SK-N-MC (cell line): Measurements from ENCODE around the gene GDPD4.

Source experiments
- EZH2 ChIP-seq: fragments of 200-600 bp; sonication (generic); IDR thresholded peaks from one replicate; pipeline ENCODE4 v1.6.1; 2017; ENCODE audit warnings: antibody characterized with exemption
- POLR2AphosphoS5 ChIP-seq: IDR thresholded peaks from 2 replicates; pipeline ENCODE4 v1.6.1; 2012; ENCODE audit warnings: mild to moderate bottlenecking, low read depth, low read length, borderline replicate concordance

GRCh38 chr11:77190331-77191075, 111.0 kb downstream of the GDPD4 start:
- TF ChIP-seq POLR2AphosphoS5 (no peak), EZH2 (no peak)
